Measurements from ENCODE around the gene MRPL17. TPM values are rescaled to one million over a fixed set of nuclear protein-coding genes. Genes with fewer than 3 reads are reported as not detected.

The MRPL17 gene
- polyA plus RNA-seq, 4 donors: 64.7 to 81.0 (median 72.8) TPM

DNA sequence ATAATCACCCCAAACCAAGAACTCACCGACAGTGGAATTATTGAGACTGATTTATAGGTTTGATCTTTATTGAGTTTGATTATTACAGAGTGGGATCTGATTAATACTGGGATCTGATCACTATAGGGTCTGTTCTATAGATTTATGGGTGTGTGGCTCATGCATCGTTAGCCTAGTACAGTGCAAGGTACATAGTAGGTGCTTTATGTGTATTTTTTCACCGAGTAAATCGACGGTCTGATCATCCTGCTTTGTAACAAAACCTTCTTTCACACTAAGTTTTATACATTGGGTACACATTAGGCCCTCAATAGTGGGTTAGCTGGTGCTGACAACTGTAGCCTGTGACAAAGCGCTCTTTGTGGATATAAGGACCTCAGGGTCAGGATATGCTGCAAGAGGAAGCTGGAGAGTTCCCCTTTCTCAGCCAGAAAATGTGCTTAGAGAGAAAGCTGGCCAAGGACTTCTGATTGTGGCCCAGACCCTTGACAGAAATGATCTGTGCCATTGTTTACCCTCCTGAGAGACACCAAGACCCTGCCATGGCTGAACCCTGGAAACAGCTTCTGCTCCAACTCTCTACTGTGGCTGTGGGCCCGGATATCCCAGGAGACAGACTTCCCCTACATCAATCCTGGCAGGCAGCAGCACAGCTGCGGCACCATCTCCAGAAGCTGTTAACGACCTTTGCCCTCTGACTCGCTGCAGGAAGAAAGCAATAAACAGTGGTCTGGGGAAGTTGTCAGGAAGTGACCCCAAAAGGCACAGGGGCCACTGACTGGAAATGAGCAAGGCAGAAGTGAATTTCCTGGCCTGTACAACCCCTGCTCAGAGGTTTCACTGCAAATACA, 47.8 kb downstream of the MRPL17 start:
- DNase-seq (ENCODE audit: low read depth in 4 of 4, low spot score in 2 of 4): no peak

GRCh38 chr11:6634534-6634933, 48.6 kb downstream of the MRPL17 start:
- DNase-seq (ENCODE audit: low read depth in 4 of 4, low spot score in 2 of 4): no peak

GRCh38 chr11:6633422-6634408, 49.4 kb downstream of the MRPL17 start:
- no peak for DNase-seq (ENCODE audit: low read depth in 4 of 4, low spot score in 2 of 4)

DNA sequence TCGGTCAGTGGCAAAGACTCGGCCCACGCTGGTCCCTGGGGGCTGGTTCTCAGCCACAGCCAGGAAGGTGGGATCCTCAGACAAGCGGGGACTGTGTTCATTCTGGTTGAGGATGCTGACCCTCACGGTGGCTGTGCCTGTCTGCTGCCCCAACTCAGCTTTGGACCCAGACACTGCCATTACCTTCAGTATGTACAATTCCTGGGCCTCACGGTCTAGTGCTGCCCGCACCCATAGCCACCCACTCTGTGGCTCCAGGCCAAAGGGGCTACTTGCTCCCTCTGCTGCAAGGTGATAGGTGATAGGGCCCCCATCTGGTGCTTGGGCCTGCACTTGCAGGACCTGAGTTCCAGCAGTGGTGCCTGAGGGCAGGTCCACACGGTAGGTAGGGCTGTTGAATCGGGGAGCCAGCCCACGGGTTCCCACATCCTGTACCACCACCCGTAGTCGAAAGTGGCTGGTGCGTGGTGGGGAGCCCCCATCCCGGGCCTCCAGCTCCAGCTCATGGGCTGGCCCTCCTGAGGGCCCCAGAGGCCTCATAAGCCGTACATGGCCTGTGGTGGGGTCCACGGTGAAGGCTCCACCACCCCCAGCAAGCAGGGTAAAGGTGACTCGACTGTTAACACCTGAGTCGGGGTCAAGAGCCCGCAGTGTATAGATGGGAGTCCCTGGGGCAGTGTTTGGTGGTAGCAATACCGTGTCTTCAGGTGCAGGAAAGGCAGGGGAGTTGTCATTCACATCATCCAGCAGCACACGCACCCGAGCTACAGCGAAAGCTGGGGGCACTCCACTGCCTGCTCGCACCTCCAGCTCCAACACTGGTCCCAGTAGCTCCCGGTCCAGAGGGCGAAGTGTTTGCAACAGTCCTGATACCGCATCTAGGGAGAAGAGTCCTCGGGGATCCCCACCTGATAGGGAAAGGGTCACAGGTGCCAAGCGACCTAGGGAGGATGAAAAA, 50.7 kb downstream of the MRPL17 start:
- no peak for DNase-seq (ENCODE audit: low read depth in 4 of 4, low spot score in 2 of 4)

GRCh38 chr11:6631361-6631890, 51.7 kb downstream of the MRPL17 start:
- DNase-seq (ENCODE audit: low read depth in 4 of 4, low spot score in 2 of 4): no peak

DNA sequence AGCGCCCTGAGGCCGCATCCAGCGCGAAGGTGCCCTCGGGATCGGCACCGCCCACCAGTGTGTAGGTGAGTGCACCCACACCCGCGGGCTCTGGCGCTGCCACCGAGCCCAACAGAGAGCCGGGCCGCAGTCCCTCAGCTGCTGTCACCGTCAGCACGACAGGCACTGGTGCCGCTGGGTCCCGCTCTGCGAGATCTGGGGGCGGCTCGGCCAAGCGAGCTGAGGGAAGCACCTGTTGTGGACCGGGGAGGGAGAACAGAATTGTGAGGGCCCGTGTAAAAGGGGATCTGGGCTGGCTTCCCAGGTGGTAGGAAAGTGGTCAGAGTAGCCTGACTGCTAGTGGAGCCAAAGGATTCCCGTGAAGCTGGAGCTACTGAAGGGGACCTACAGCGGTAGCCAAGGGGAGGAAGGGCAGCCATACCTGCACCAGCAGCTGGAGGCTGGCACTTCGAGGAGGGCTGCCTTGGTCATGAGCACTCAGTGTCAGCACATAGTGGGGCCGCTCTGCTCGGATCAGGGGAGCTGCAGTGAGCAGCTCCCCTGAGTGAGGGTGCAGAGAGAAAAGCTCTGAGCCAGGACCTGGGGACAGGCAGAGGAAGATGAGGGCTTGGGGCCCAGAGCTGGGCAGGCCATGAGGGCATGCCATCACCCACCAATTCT, 52.4 kb downstream of the MRPL17 start:
- DNase-seq (ENCODE audit: low read depth in 4 of 4, low spot score in 2 of 4): no peak

Other genes with a start within 250 kb of the MRPL17 start
- gene HPX, start 242.4 kb downstream of the MRPL17 start, polyA plus RNA-seq (ENCODE audit: insufficient read length in 4 of 4): 1 to 10 TPM; 1.7 to 8.6 (median 5.9) TPM
- gene TRIM3, start 209.4 kb downstream of the MRPL17 start, polyA plus RNA-seq (ENCODE audit: insufficient read length in 4 of 4): 10 to 100 TPM; 16.7 to 31.9 (median 23.6) TPM
- gene ARFIP2, start 202.0 kb downstream of the MRPL17 start, polyA plus RNA-seq (ENCODE audit: insufficient read length in 4 of 4): 10 to 100 TPM; 60.4 to 84.0 (median 70.5) TPM
- gene TIMM10B, start 201.8 kb downstream of the MRPL17 start, polyA plus RNA-seq (ENCODE audit: insufficient read length in 4 of 4): 10 to 100 TPM; 36.3 to 38.9 (median 38.3) TPM
- gene DNHD1, start 186.1 kb downstream of the MRPL17 start, polyA plus RNA-seq (ENCODE audit: insufficient read length in 4 of 4): 10 to 100 TPM in 2 of 4 donors, 1 to 10 TPM in 2; 4.1 to 14.4 (median 9.3) TPM
- gene RRP8, start 79.7 kb downstream of the MRPL17 start, polyA plus RNA-seq (ENCODE audit: insufficient read length in 4 of 4): 10 to 100 TPM; 18.0 to 26.5 (median 24.0) TPM
- gene ILK, start 79.6 kb downstream of the MRPL17 start, polyA plus RNA-seq (ENCODE audit: insufficient read length in 4 of 4): 100 to 1,000 TPM; 154 to 165 (median 158) TPM
- 100 to 1,000 TPM in 1 of 4 donors, 10 to 100 TPM in 3; 64.8 to 107 (median 78.5) TPM for gene TAF10, start 71.1 kb downstream of the MRPL17 start, polyA plus RNA-seq (ENCODE audit: insufficient read length in 4 of 4)
- gene TPP1, start 63.9 kb downstream of the MRPL17 start, polyA plus RNA-seq (ENCODE audit: insufficient read length in 4 of 4): 100 to 1,000 TPM in 3 of 4 donors, 10 to 100 TPM in 1; 89.2 to 119 (median 113) TPM
- 10 to 100 TPM; 29.8 to 49.5 (median 37.8) TPM for gene DCHS1, start 27.5 kb downstream of the MRPL17 start, polyA plus RNA-seq (ENCODE audit: insufficient read length in 4 of 4)
- under 1 TPM in 3 of 4 donors, not detected in 1; 0.04 to 0.13 (median 0.05) TPM for gene OR2AG2, start 88.6 kb upstream of the MRPL17 start, polyA plus RNA-seq (ENCODE audit: insufficient read length in 4 of 4)
- under 1 TPM in 3 of 4 donors, not detected in 1; 0.04 to 0.16 (median 0.05) TPM for gene OR2AG1, start 99.7 kb upstream of the MRPL17 start, polyA plus RNA-seq (ENCODE audit: insufficient read length in 4 of 4)
- gene OR6A2, start 116.3 kb upstream of the MRPL17 start, polyA plus RNA-seq (ENCODE audit: insufficient read length in 4 of 4): under 1 TPM in 2 of 4 donors, not detected in 2; 0.03 TPM
- not detected for gene OR10A5, start 162.3 kb upstream of the MRPL17 start, polyA plus RNA-seq (ENCODE audit: insufficient read length in 4 of 4)
- gene OR10A2, start 179.7 kb upstream of the MRPL17 start, polyA plus RNA-seq (ENCODE audit: insufficient read length in 4 of 4): under 1 TPM in 3 of 4 donors, not detected in 1; 0.03 to 0.09 (median 0.09) TPM
- not detected for gene OR10A4, start 193.3 kb upstream of the MRPL17 start, polyA plus RNA-seq (ENCODE audit: insufficient read length in 4 of 4)
- gene OR2D2, start 209.2 kb upstream of the MRPL17 start, polyA plus RNA-seq (ENCODE audit: insufficient read length in 4 of 4): not detected
- gene OR2D3, start 237.7 kb upstream of the MRPL17 start, polyA plus RNA-seq (ENCODE audit: insufficient read length in 4 of 4): not detected
- 1 to 10 TPM; 2.2 to 4.5 (median 3.6) TPM for gene ZNF215, start 243.1 kb upstream of the MRPL17 start, polyA plus RNA-seq (ENCODE audit: insufficient read length in 4 of 4)